PC-3 (cell line): ENCODE data around the gene PRLR. TPM values are rescaled to one million over a fixed set of nuclear protein-coding genes. Genes with fewer than 3 reads are reported as not detected.
A peak's percentile ranks its signal among the peaks of the same experiment; 100 is the strongest.

ENCODE experiments used
- ATAC-seq: fragments of 200-7000 bp; cut with Tn5 transposase; 2 replicates; pipeline ENCODE4 v1.9.1; 2020; ENCODE audit warnings: mild to moderate bottlenecking, moderate library complexity
- BruUV-seq: library from RNA; stranded (reverse); fragments of 400-500 nt; replicated peaks from 2 replicates; lab custom pipeline; 2021; lab: Mats Ljungman, UMichigan
- CTCF ChIA-PET: fragments of 300-600 bp; sonication (Branson Sonifier 250); formaldehyde crosslinking; loops from one replicate; lab custom pipeline; 2022; ENCODE audit warnings: antibody characterized with exemption; lab: Charles Lee
- POLR2A ChIA-PET: fragments of 300-600 bp; sonication (Branson Sonifier 250); formaldehyde crosslinking; loops from one replicate; lab custom pipeline; 2022; ENCODE audit warnings: antibody characterized with exemption; ENCODE audit not compliant: unreplicated experiment; lab: Charles Lee
- DNase-seq: peaks from one replicate; pipeline ENCODE4 v3.0.0-alpha.2; 2015
- H2AFZ ChIP-seq: fragments of 300-600 bp; sonication (generic); 2 replicates; pipeline ENCODE4 v1.6.0; 2016; ENCODE audit warnings: antibody characterized with exemption, low read length
- H3F3A ChIP-seq: fragments of 300-600 bp; sonication (generic); one replicate; pipeline ENCODE4 v1.6.0; 2017; ENCODE audit warnings: antibody characterized with exemption, low read length, control low read depth, mild to moderate bottlenecking; ENCODE audit not compliant: unreplicated experiment
- H3K27ac ChIP-seq: fragments of 300-600 bp; sonication (generic); 2 replicates; pipeline ENCODE4 v1.5.1; 2016; ENCODE audit warnings: mild to moderate bottlenecking, low read length
- H3K27me3 ChIP-seq: fragments of 300-600 bp; sonication (generic); 2 replicates; pipeline ENCODE4 v1.6.1; 2016; ENCODE audit warnings: low read length, mixed read lengths
- H3K36me3 ChIP-seq: fragments of 300-600 bp; sonication (generic); 2 replicates; pipeline ENCODE4 v1.6.1; 2016; ENCODE audit warnings: low read depth, mixed run types, low read length, mixed read lengths
- H3K4me1 ChIP-seq: fragments of 300-600 bp; sonication (generic); 2 replicates; pipeline ENCODE4 v1.5.1; 2016; ENCODE audit warnings: low read length; ENCODE audit not compliant: insufficient read depth
- H3K4me2 ChIP-seq: fragments of 300-600 bp; sonication (generic); 2 replicates; pipeline ENCODE4 v1.6.0; 2016; ENCODE audit warnings: low read length
- H3K4me3 ChIP-seq: fragments of 300-600 bp; sonication (generic); 2 replicates; pipeline ENCODE4 v1.5.1; 2016; ENCODE audit warnings: mild to moderate bottlenecking, low read length, mixed read lengths
- H3K79me2 ChIP-seq: fragments of 300-600 bp; sonication (generic); 2 replicates; pipeline ENCODE4 v1.6.1; 2017; ENCODE audit warnings: low read length, mixed read lengths
- H3K9ac ChIP-seq: fragments of 300-600 bp; sonication (generic); 2 replicates; pipeline ENCODE4 v1.6.0; 2016; ENCODE audit warnings: mild to moderate bottlenecking, low read length
- H3K9me2 ChIP-seq: fragments of 300-600 bp; sonication (generic); replicated peaks from 2 replicates; pipeline ENCODE4 v1.6.1; 2016; ENCODE audit warnings: mixed run types, low read length, mixed read lengths
- H3K9me3 ChIP-seq: fragments of 300-600 bp; sonication (generic); 2 replicates; pipeline ENCODE4 v1.6.1; 2016; ENCODE audit warnings: low read length, mixed read lengths
- H4K20me1 ChIP-seq: fragments of 300-600 bp; sonication (generic); 2 replicates; pipeline ENCODE4 v1.6.1; 2016; ENCODE audit warnings: low read length, mixed read lengths
- EZH2 ChIP-seq: fragments of 300-600 bp; sonication (generic); IDR thresholded peaks from one replicate; pipeline ENCODE4 v1.6.1; 2017; ENCODE audit warnings: antibody characterized with exemption, mild to moderate bottlenecking, low read length; ENCODE audit not compliant: unreplicated experiment
- EZH2phosphoT487 ChIP-seq: fragments of 300-600 bp; sonication (generic); IDR thresholded peaks from 2 replicates; pipeline ENCODE4 v1.6.1; 2018; ENCODE audit warnings: mild to moderate bottlenecking, antibody characterized with exemption, low read length, borderline replicate concordance
- intact Hi-C: fragments of 100-400 bp; cut with micrococcal nuclease; formaldehyde crosslinking; loops from 2 replicates; pipeline ENCODE4 v1.9.0; 2023
- total RNA-seq: library from RNA; depleted of rRNA; stranded (reverse); fragments of >200 nt; gene quantifications from 2 replicates; pipeline ENCODE4 v1.2.3, GENCODE V29; 2014
- TF ChIP-seq, protein P1 (sequence below): fragments of 300-600 bp; sonication (generic); conservative IDR thresholded peaks from 2 replicates; pipeline ENCODE4 v1.5.1; 2017; ENCODE audit warnings: antibody characterized with exemption, low read depth, mild to moderate bottlenecking, low read length

Gene PRLR
- total RNA-seq, 1 experiment from 2014 or later: 0.29 TPM

DNA sequence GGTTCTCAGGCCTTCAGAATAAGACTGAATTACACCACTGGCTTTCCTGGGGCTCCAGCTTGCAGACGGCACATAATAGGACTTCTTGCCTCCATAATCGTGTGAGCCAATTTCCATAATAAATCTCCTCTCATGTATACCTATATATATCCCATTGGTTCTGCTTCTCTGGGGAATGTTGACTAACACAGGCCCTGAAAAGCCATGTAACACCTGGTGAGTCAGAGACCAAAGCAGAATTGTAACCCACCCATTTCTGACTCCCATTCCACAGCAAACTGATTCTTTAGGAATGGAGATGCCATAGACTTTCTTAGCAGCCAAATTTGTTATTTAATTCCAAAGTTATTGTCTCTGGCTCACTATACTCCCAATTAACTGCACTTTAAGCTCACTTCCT lies 97.1 kb downstream of the PRLR start:
- Histone ChIP-seq H2AFZ (no peak overlapping the region), H3K27me3 (no peaks in the 10 kb centered on the region), H3K79me2 (no peaks in the 10 kb centered on the region), H4K20me1 (no peaks in the 10 kb centered on the region), H3K9me3 (no peaks in the 10 kb centered on the region), H3K9me2 (no peaks in the 10 kb centered on the region), H3K36me3 (no peaks in the 10 kb centered on the region), H3K9ac (no peak overlapping the region), H3K27ac (no peak overlapping the region), H3K4me3 (no peak overlapping the region), H3K4me1 (peaks cover 62% of the 10 kb centered on the region), H3F3A (no peaks in the 10 kb centered on the region), H3K4me2 (no peak overlapping the region)
- ChIA-PET CTCF (no interaction called here), POLR2A (no interaction called here)
- BruUV-seq: no TSS peak
- intact Hi-C loops: no loop called here
- ATAC-seq: no peak
- TF ChIP-seq EZH2phosphoT487 (no peak), EZH2 (no peak)
- TF ChIP-seq, protein P1, sequence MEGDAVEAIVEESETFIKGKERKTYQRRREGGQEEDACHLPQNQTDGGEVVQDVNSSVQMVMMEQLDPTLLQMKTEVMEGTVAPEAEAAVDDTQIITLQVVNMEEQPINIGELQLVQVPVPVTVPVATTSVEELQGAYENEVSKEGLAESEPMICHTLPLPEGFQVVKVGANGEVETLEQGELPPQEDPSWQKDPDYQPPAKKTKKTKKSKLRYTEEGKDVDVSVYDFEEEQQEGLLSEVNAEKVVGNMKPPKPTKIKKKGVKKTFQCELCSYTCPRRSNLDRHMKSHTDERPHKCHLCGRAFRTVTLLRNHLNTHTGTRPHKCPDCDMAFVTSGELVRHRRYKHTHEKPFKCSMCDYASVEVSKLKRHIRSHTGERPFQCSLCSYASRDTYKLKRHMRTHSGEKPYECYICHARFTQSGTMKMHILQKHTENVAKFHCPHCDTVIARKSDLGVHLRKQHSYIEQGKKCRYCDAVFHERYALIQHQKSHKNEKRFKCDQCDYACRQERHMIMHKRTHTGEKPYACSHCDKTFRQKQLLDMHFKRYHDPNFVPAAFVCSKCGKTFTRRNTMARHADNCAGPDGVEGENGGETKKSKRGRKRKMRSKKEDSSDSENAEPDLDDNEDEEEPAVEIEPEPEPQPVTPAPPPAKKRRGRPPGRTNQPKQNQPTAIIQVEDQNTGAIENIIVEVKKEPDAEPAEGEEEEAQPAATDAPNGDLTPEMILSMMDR: no peak
- DNase-seq: peak; percentile 30

DNA sequence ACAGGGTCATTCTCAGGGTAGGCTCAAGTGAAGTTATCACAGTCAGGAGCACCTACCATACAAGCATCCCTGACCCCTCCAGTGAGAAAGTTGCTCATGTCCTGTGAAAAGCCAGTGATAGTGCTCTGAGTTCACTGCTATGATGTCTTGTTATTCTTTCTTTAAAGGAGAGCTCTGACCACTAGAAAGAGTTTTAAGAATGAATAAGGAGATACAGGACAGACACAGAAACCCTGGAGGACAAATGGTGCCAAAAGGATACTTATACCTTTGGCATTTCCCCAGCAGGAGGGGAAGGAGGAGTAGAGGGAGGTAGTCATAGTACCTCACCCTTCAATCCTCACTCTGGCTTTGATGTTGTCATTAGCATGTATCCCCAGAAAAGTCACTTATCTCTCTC lies 98.6 kb downstream of the PRLR start:
- no peak overlapping the region for H3K4me3 ChIP-seq
- no peak overlapping the region for H2AFZ ChIP-seq
- ATAC-seq (no peak), DNase-seq (peak; percentile 23)
- peaks cover 50% of the 10 kb centered on the region for H3K4me1 ChIP-seq
- no peak overlapping the region for H3K4me2 ChIP-seq
- H3K9me2 ChIP-seq: no peaks in the 10 kb centered on the region
- H3F3A ChIP-seq: no peaks in the 10 kb centered on the region
- intact Hi-C loops: no loop called here
- no peaks in the 10 kb centered on the region for H3K36me3 ChIP-seq
- H3K79me2 ChIP-seq: no peaks in the 10 kb centered on the region
- H3K9ac ChIP-seq: no peak overlapping the region
- no peaks in the 10 kb centered on the region for H3K9me3 ChIP-seq
- no peaks in the 10 kb centered on the region for H4K20me1 ChIP-seq
- H3K27me3 ChIP-seq: no peaks in the 10 kb centered on the region
- no peak overlapping the region for H3K27ac ChIP-seq
- BruUV-seq: no TSS peak
- ChIA-PET CTCF (no interaction called here), POLR2A (no interaction called here)
- TF ChIP-seq EZH2 (no peak), EZH2phosphoT487 (no peak)
- TF ChIP-seq, protein P1: no peak

DNA sequence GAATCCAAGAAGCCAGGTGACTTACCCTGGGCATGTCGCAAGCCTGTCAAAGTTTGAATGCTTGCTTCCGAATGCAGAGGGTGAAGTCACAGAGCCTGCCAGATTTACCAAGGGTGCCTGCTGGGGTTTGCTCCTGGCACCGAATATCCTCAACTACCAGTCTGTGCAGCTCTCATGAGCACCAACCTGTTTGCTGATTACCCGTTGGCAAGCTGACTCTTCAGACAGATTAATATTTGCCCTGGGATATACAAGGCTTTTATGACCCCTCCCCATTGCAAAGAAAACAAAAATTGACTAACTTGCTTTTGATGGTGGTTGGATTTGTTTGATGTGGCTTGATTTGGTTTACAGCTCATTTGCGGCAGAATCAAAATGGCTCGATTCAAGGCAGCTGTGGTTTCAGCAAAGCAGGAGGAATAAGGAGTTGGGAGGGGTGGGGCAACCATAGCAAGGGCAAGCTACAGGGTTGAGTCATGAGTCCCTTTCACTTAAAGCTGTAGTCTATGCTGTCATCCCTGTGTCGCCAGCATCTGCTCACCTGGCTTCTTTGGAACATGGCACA lies 100.3 kb downstream of the PRLR start:
- ChIA-PET CTCF (no interaction called here), POLR2A (interaction anchor here (0.6 kb wide), 1 partner anchor 58 kb away, joined by 4 read pairs; no protein-coding TSS in a partner anchor)
- TF ChIP-seq, protein P1: no peak
- TF ChIP-seq EZH2phosphoT487 (peak; percentile 59; the same call in 1 of the 2 replicates), EZH2 (no peak)
- no TSS peak for BruUV-seq
- DNase-seq (peak; percentile 94), ATAC-seq (peak; percentile 79)
- Histone ChIP-seq H3K27me3 (no peaks in the 10 kb centered on the region), H3K4me3 (peak overlapping the region; percentile 37; the same call in 1 of the 2 replicates), H3K9ac (peak overlapping the region; percentile 38; the same call in 1 of the 2 replicates), H3K4me2 (peak overlapping the region; percentile 74), H3K9me2 (no peaks in the 10 kb centered on the region), H3K79me2 (no peaks in the 10 kb centered on the region), H3K36me3 (no peaks in the 10 kb centered on the region), H2AFZ (no peak overlapping the region), H3K4me1 (peaks cover 38% of the 10 kb centered on the region), H3K9me3 (no peaks in the 10 kb centered on the region), H3F3A (no peaks in the 10 kb centered on the region), H3K27ac (peak overlapping the region; percentile 92), H4K20me1 (no peaks in the 10 kb centered on the region)
- intact Hi-C loops: no loop called here
